Astrocyte (in vitro differentiated cells and primary cell): ENCODE data around the gene PGS1. TPM values are rescaled to one million over a fixed set of nuclear protein-coding genes. Genes with fewer than 3 reads are reported as not detected.

Experiments used
- DNase-seq: peaks from one replicate; pipeline ENCODE4 v3.0.0-alpha.2; 2010; ENCODE audit warnings: low read depth
- FAIRE-seq: peaks from 2 replicates; lab custom pipeline; 2011; peaks lifted over from hg19 to GRCh38; lab: Jason Lieb, UNC
- H2AFZ ChIP-seq: 2 replicates; pipeline ENCODE4 v1.6.0; 2012; ENCODE audit warnings: low read depth, low read length, inconsistent platforms
- H3K27ac ChIP-seq: 2 replicates; pipeline ENCODE4 v1.5.1; 2011; ENCODE audit warnings: low read depth, low read length, inconsistent platforms
- H3K27me3 ChIP-seq: 2 replicates; pipeline ENCODE4 v1.6.0; 2011; ENCODE audit warnings: low read length, inconsistent platforms; ENCODE audit not compliant: insufficient read depth
- H3K36me3 ChIP-seq: 2 replicates; pipeline ENCODE4 v1.5.1; 2011; ENCODE audit warnings: low read length, inconsistent platforms; ENCODE audit not compliant: insufficient read depth
- H3K4me1 ChIP-seq: 2 replicates; pipeline ENCODE4 v1.5.1; 2011; ENCODE audit warnings: low read length, inconsistent platforms; ENCODE audit not compliant: insufficient read depth
- H3K4me2 ChIP-seq: 2 replicates; pipeline ENCODE4 v1.6.0; 2012; ENCODE audit warnings: low read length, inconsistent platforms
- H3K4me3 ChIP-seq: 2 replicates; pipeline ENCODE4 v1.5.1; 2011; ENCODE audit warnings: low read depth, mild to moderate bottlenecking, low read length, inconsistent platforms; ENCODE audit not compliant: insufficient read depth
- H3K79me2 ChIP-seq: 2 replicates; pipeline ENCODE4 v1.6.0; 2012; ENCODE audit warnings: mild to moderate bottlenecking, low read length, inconsistent platforms; ENCODE audit not compliant: insufficient read depth
- H3K9ac ChIP-seq: 2 replicates; pipeline ENCODE4 v1.6.0; 2012; ENCODE audit warnings: mild to moderate bottlenecking, low read length, inconsistent platforms
- H3K9me3 ChIP-seq: 2 replicates; pipeline ENCODE4 v1.5.1; 2012; ENCODE audit warnings: low read depth, mild to moderate bottlenecking, low read length, inconsistent platforms; ENCODE audit not compliant: insufficient read depth
- H4K20me1 ChIP-seq: 2 replicates; pipeline ENCODE4 v1.6.0; 2012; ENCODE audit warnings: low read length, inconsistent platforms; ENCODE audit not compliant: insufficient read depth
- H3K27ac Mint-ChIP-seq: one replicate; pipeline ENCODE4 v1.8.0; 2021; ENCODE audit warnings: mild to moderate bottlenecking, mixed read lengths; ENCODE audit not compliant: unreplicated experiment
- H3K27me3 Mint-ChIP-seq: one replicate; pipeline ENCODE4 v1.8.0; 2021; ENCODE audit warnings: low read depth, mixed read lengths; ENCODE audit not compliant: unreplicated experiment
- H3K36me3 Mint-ChIP-seq: one replicate; pipeline ENCODE4 v1.8.0; 2021; ENCODE audit warnings: low read depth, mixed read lengths; ENCODE audit not compliant: unreplicated experiment
- H3K4me1 Mint-ChIP-seq: one replicate; pipeline ENCODE4 v1.8.0; 2021; ENCODE audit warnings: low read depth, mixed read lengths; ENCODE audit not compliant: unreplicated experiment
- H3K4me3 Mint-ChIP-seq: one replicate; pipeline ENCODE4 v1.8.0; 2021; ENCODE audit warnings: mild to moderate bottlenecking, moderate library complexity, mixed read lengths; ENCODE audit not compliant: unreplicated experiment
- H3K9me3 Mint-ChIP-seq: one replicate; pipeline ENCODE4 v1.8.0; 2021; ENCODE audit warnings: mild to moderate bottlenecking, mixed read lengths; ENCODE audit not compliant: unreplicated experiment
- CTCF ChIP-seq: IDR thresholded peaks from 2 replicates; pipeline ENCODE4 v1.5.1; 2011; ENCODE audit warnings: low read depth, mild to moderate bottlenecking, inconsistent platforms, low read length, moderate library complexity; ENCODE audit not compliant: insufficient read depth
- EZH2 ChIP-seq: IDR thresholded peaks from 2 replicates; pipeline ENCODE4 v1.6.1; 2012; ENCODE audit warnings: mild to moderate bottlenecking, low read length, inconsistent platforms; ENCODE audit not compliant: insufficient read depth
- total RNA-seq: library from RNA; stranded (reverse); gene quantifications from 2 replicates; pipeline ENCODE4 v1.2.1, GENCODE V29; 2021

The PGS1 gene
- total RNA-seq, 1 donor from 2014 or later: 32.0 TPM

GRCh38 chr17:78408476-78409050, 30.1 kb downstream of the PGS1 start:
- no peak overlapping the region for H3K27ac ChIP-seq
- FAIRE-seq (no peak), DNase-seq (no peak)
- no peak overlapping the region for H2AFZ ChIP-seq
- Mint-ChIP-seq H3K36me3 (peaks cover 18% of the 10 kb centered on the region), H3K27me3 (no peaks in the 10 kb centered on the region), H3K4me3 (peak overlapping the region; percentile 40), H3K9me3 (no peaks in the 10 kb centered on the region), H3K4me1 (peaks cover 30% of the 10 kb centered on the region), H3K27ac (no peak overlapping the region)
- TF ChIP-seq EZH2: no peak
- no peak for TF ChIP-seq CTCF
- no peak overlapping the region for H3K4me3 ChIP-seq
- no peaks in the 10 kb centered on the region for H3K4me1 ChIP-seq
- no peak overlapping the region for H3K4me2 ChIP-seq
- H3K9ac ChIP-seq: no peak overlapping the region
- H3K36me3 ChIP-seq: peaks cover 7% of the 10 kb centered on the region
- peaks cover 88% of the 10 kb centered on the region for H3K79me2 ChIP-seq
- H3K27me3 ChIP-seq: no peaks in the 10 kb centered on the region
- H4K20me1 ChIP-seq: peaks cover 82% of the 10 kb centered on the region
- H3K9me3 ChIP-seq: no peaks in the 10 kb centered on the region

DNA sequence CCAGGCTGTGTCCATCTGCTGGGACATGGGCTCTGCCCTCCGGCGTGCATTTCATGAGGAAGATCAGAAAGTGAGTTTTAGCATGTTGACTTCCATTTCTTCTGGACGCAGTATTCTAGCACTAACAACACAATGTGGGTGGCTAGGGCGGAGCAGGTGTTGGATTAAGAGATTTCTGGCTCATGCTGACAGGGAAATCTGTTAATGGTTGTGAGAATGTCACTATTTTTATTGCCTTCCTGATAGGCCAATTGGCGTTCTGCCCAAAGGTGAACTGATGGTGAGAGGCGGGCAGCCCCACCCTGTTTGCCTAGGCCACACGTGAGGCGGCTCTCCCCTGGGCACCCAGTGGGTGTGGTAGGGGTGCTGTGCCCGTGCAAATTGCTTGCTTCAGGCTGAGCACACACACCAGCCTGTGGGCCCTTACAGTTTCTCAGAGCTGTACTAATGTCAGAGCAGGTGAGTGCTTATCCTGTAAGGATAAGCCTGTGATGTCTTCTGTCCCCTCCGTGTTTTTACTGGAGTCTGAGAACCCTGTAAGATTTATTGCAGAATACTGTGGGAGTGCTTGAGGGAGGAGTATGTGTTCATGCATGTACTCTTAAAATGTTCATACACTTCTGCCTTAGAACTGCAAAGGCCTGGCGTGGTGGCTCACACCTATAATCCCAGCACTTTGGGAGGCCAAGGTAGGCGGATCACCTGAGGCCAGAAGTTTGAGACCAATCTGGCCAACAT, 30.9 kb downstream of the PGS1 start:
- no peaks in the 10 kb centered on the region for H3K27me3 ChIP-seq

More for the DNA sequence above, 30.9 kb downstream of the PGS1 start:
- H2AFZ ChIP-seq: no peak overlapping the region
- H3K9me3 Mint-ChIP-seq: no peaks in the 10 kb centered on the region
- TF ChIP-seq EZH2 (no peak), CTCF (no peak)
- no peak overlapping the region for H3K27ac Mint-ChIP-seq
- H3K36me3 Mint-ChIP-seq: peaks cover 17% of the 10 kb centered on the region
- no peak for FAIRE-seq
- H3K79me2 ChIP-seq: peaks cover 88% of the 10 kb centered on the region
- no peaks in the 10 kb centered on the region for H3K9me3 ChIP-seq
- H3K36me3 ChIP-seq: peaks cover 6% of the 10 kb centered on the region
- no peak overlapping the region for H3K4me2 ChIP-seq
- H3K27me3 Mint-ChIP-seq: no peaks in the 10 kb centered on the region
- H3K4me3 ChIP-seq: no peak overlapping the region
- no peak for DNase-seq
- H3K4me1 Mint-ChIP-seq: peaks cover 31% of the 10 kb centered on the region
- no peak overlapping the region for H3K9ac ChIP-seq
- H4K20me1 ChIP-seq: peaks cover 87% of the 10 kb centered on the region
- no peak overlapping the region for H3K4me3 Mint-ChIP-seq
- H3K27ac ChIP-seq: no peak overlapping the region
- no peaks in the 10 kb centered on the region for H3K4me1 ChIP-seq
